G401.6 (cell line): Measurements from ENCODE around the gene HOXD8.

Experiments used
- FAIRE-seq: peaks from 2 replicates; lab custom pipeline; 2012; peaks lifted over from hg19 to GRCh38; lab: Jason Lieb, UNC

Gene HOXD8

DNA sequence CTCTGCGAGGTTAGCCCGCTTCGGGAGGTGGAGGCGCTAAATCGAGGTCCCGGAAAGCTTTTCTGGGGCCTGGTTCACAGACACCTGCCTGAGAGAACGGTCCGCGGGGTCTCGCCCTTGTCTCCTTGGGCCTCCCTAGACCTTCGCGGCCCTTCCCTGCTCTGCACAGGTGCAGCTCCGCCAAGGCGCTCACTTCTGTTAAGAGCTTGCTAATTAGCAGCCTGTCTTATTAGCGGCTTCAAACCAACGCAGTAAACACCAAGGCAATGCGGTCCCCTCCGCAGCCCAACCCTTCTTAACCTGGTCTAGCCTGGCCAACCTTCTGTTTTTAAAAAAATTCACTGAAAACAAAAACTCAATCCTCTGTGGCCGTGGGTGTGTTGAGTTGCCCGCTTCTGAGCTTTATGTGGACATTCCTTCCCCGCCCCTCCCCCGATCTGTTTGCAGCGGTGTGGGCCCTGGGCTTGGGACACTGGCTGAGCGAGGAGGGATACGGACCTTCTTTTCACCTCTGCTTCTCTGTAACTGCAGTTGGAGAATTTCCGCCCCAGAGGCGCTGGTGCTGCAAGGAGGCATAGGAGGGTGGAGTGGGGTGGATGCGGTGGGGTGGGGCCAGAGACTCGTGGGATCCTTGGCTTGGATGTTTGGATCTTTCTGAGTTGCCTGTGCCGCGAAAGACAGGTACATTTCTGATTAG is 18.4 kb downstream of the HOXD8 start:
- FAIRE-seq = no peak

DNA sequence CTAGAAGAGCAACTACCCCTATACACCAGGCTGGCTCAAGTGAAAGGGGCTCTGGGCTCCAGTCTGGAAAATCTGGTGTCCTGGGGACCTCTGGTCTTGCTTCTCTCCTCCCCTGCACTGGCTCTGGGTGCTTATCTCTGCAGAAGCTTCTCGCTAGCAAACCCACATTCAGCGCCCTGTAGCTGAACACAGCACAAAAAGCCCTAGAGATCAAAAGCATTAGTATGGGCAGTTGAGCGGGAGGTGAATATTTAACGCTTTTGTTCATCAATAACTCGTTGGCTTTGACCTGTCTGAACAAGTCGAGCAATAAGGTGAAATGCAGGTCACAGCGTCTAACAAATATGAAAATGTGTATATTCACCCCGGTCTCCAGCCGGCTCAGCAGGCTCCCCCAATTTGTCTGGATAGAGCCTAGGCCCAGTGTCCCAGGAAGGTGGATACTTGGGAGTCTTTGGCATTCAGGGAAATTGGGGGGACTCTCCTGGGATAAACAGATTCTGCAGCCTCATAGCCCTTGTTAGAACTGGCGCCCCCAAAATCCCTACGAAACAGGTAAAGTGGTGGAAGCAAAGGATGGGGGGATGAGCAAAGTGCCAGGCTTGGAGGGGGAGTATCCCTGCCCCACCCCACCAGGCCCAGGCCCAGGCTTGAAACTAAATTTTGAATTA is 19.4 kb downstream of the HOXD8 start:
- no peak for FAIRE-seq

DNA sequence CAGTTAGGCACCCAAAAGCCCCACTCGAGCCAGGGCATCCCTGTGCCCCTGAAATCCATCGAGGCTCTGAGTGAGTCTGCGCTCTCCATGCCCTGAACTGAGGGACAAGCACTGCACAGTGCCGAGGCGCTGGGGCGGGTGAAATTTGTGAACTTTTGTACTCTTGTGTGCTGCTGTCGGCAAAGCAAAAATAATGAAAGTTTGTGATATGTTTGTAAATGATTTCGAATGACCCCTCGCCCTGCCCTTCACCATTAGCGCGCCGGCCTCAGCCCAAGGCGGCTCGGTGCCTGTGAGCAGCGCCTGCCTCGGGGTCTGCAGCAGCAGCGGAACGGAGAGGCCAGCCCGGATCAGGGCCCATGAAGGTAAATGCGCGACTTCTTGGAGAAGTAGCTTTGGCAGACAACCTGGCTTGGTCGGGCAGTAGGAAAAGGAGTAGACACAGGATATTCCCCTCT is 20.0 kb downstream of the HOXD8 start:
- FAIRE-seq = no peak

DNA sequence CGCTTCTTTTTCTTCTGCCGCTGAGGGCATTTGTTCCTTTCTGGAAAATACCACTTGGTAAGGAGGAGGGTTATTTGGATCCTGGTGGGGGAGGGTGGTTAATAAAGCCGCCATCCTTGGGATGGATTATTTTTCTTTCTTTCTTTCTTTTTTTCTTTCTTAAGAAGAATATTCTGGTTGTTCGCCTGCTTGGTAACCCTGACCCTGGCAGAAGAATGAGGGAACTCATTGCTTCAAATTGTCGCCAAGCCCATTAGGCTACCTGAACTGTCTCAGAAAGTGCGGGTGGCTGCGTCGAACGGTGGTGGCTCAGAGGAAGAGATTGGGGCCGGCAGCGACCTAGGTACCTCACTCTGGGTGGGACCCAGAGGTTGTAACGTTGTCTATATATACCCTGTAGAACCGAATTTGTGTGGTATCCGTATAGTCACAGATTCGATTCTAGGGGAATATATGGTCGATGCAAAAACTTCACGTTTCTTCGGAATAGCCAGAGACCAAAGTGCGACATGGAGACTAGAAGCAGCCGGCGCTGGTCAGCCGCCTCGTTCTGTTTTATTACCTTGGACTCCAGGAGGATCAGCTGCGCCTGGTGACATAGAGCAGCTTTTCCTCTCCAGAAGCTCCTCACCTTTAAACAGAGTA is 20.6 kb downstream of the HOXD8 start:
- no peak for FAIRE-seq

DNA sequence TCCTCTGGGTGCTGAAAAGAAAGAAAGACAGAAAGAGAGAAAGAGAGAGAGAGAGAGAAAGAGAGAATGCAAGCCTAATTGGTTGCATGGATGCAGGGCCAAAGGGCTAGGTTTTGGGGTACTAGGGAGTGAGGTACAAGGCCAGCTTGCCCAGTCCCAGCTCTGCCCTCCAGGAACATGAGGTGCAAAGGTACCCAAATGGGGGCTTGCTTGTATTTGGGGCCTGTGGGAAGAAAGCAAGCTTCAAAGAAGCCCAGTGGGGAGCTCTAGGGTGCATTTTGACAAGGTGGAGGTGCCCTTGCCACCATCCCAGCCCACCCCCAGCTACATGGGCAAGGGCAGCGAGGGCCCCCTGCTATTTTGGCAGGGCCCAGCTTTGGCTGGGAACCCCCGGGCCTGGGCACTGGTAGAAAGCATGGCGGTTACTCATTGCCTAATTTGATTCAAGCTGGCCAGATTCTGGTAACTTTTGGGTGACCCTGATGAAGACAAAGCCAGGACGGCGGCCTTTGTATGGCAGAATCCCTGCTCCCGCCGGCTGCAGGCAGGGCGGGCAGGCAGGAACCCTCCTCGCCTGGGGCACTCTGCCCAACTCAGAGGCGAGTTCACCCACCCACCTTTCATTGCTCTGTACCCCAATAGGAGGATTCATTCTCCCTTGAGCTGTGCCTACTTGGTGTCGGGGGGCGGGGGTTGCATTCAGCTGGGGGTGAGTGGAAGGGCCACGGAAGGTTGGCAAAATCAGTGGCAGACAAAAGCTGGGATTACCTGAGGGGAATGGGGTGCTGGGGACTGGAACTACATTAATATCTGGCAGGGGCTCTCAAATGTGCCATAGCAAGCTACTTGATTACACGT is 21.3 kb downstream of the HOXD8 start:
- FAIRE-seq = no peak

DNA sequence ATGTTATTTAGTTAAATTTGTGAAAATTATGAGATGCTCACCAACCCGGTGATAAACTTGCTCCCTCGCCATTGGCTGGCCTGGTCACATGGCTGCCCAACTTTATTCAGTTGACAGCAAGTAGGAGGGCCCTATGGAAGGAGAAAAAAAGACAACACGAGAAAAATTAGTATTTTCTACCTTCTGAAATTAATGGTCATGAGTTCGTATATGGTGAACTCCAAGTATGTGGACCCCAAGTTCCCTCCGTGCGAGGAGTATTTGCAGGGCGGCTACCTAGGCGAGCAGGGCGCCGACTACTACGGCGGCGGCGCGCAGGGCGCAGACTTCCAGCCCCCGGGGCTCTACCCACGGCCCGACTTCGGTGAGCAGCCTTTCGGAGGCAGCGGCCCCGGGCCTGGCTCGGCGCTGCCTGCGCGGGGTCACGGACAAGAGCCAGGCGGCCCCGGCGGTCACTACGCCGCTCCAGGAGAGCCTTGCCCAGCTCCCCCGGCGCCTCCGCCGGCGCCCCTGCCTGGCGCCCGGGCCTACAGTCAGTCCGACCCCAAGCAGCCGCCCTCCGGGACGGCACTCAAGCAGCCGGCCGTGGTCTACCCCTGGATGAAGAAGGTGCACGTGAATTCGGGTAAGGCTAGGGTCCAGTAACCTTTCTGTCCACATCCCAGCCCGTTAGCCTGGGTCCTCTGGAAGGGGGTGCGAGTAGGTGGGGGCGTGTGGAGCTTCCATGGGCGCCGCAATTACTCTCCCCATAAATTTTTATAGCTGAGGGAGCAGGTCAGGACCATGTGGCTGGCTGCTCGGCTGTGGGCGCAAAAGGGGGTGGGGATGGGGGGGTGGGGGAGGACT is 22.2 kb downstream of the HOXD8 start, which contains the start of gene HOXD4:
HOXD4 (plus strand) TSS at position 109 of the 846 bp plus-strand sequence; CDS start at position 193, 84 bp downstream.
- no peak for FAIRE-seq

DNA sequence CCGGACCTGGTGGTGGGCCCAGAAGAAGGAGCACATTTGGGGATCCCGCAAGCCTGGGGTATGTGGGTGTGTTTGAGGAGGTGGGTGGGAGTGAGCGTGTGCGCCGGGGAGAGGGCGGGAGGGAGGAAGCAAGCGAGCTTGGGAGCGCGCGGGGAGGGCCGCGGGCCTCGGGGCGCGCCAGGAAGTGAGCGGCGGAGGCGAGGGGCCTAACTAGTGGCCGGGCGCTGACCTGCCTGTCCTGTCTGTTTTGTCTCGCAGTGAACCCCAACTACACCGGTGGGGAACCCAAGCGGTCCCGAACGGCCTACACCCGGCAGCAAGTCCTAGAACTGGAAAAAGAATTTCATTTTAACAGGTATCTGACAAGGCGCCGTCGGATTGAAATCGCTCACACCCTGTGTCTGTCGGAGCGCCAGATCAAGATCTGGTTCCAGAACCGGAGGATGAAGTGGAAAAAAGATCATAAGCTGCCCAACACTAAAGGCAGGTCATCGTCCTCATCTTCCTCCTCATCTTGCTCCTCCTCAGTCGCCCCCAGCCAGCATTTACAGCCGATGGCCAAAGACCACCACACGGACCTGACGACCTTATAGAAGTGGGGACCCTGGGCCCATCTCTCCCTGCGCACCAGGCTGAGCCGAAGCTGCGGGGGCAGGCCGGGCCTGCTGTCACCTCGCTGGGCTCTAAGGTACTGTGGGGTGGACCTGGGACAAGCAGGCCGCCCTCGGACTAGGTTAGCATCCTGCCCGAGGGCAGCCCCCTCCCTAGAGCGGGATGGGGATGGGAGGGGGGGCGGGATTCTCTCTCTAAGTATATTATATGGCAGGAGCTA is 23.1 kb downstream of the HOXD8 start:
- no peak for FAIRE-seq

DNA sequence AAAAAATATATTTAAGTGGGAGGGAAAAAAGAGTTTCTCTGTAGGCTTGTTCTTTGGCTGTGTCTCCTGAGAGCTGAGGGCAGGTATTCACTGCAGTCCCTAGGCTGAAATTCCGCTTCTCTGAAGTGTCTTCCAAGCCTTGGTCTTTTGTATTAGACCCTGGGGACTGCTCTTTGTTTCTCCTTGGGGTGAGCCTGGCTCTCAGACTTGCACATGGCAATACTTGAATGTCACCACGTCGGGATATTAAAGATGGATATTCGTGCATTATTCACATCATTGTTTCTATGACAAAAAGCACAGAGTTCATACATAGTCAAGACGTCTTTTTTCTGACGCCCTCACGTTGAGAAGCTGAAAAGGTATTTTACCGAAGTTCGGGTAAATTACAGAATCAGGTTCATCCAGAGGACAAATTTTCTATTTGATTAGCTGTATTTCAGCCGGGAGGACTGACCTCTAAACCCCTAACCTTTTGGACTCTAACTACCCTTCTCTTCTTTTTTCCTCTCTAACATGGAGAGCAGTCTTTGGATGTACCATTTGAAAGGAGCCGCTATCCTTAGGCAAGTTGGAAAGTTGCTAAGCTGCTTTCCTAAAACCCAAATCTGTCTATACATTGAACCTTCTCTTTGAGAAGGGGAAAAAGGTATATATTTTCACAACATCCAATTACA is 25.2 kb downstream of the HOXD8 start:
- no peak for FAIRE-seq

DNA sequence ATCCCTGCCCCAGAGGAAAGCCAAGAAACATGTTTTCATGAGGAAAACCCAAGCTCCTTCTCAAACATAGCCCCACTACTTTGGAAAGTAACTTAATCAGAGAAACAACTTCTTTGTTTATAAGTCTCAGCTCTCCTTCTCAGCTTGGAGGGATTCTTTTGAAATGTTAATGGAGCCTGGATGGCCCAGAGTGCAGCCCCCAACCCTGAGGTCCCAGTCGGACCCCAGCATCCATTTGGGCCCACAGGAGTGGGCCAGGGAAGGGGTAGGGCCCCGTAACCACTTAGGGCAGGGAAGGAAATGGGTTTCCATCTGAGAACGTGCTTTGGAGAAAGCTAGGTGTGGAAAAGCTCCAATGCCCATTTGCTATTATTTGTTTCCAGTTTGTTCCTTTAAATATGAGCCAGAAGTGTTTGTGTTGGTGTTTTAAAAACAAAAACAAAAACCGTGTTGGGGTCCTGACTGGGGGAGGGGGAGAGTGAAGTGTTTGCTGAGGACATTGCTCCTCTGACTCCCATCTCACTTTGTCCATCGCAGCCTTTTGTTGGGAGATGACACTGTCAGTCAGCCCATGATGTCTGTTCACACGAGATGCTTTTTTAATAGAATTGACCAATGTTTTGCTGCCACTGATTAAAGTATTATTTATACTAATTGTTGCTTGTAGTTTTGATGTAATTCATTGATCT is 26.0 kb downstream of the HOXD8 start:
- no peak for FAIRE-seq

DNA sequence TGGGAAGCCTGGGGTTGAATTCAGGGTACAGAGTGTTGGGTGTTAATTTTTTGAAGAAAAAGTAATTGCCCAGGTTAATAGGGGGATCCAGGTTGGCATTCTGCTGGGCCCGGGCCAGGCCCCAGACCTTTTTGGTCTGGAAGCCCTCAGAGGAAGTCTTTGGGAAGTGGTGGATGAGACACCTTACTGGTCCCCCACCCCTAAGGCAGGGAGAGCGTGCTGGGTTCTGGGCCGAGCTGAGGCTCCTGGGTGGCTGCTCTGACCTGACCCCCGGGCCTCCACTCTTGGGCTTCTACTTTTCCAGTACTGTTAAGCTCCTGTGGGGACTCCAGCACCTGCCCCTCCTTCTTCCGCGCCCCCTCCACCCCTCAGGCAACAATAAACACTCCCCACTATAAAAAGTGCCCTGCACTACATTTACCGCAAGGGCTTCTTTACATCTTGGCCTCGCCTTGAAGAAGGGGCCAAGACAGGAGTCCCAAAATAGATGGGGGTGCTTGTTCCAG is 26.8 kb downstream of the HOXD8 start:
- no peak for FAIRE-seq

DNA sequence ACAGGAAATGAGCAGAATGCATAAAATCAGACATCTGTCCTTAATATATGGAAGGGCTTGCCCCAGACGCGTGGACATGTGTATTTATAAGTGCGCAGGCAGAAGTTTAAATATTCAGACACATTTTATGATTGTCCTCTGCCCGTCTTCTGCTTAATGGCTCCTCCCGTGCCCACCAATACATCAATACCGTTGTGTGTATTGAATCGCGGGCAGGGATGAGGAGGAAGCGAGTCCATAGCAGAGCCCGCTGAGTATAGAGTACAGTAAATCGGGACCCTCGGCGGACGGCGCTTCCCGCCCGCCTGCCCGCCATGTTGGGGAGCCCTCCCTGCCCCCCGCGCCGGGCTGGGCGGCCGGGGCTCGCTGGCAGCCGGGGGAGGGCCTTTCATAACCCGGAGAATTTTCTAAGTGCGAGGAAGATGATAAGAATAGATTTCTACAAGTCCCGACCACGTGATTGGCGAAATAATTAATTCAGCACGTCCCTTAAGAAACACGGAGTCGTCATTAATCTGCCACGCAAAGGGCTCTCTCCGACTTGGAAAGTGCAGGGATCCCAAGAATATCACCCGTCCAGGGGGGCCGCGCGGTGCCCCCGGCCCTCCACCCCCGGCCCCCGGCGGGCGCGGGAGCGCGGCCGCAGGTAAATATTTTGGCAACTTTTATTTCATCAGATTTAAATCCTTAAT is 27.4 kb downstream of the HOXD8 start, which contains the start of gene HOXD3:
HOXD3 (plus strand) TSS at position 501 of the 692 bp plus-strand sequence. CDS start 11,808 bp downstream, outside the sequence.
- no peak for FAIRE-seq

DNA sequence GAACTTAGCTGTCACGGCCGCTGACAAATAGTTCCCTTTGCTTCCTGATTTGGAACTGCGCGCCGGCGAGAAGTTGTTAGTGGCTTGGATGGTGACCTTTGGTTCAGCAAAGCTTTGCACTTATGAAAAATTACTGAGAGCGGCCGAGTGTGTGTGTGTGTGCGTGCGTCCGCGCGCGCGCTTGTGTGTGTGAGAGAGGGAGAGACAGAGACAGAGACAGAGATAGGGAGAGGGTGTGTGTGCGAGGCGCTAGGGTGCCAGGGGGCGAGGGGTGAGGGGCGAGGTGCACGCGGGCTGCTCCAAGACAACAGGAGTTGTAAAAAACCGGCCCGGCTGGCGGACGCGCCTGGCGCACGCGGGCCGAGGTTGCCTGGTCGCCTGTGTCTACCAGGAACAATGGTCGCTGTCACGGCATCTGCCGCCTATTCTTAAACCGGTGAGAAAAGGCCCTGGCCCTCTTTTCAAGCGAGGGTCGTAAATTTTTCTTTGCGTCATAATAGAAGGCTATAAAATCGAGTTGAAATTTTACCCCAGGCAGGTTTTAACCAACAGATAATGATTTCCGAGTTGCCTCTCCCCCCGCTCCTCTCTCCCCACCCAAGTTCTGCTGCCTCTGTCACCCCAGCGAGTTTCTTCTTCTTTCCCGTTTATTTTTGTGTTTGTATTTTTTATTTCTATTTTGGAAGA is 28.1 kb downstream of the HOXD8 start:
- FAIRE-seq = no peak

DNA sequence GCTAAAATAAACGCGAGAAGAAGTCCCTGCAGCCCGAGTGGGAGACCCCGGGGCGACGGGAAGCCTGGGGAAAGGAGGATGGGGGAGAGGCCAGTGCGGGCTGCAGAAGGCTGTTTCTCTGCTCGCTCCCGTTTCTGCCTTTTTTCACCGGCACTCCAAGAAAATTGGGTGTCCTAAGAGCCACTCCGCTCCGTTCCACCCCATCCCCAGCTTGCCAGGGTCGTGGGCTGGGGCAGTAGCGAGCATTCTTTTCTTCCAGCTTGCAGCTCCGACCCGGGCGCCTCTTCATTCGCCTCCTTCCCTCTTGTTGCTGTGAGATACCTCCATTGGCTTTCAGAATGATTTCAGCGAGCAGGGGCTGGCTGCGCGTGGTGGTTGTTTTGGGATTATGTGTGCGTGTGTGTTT is 28.7 kb downstream of the HOXD8 start:
- no peak for FAIRE-seq

DNA sequence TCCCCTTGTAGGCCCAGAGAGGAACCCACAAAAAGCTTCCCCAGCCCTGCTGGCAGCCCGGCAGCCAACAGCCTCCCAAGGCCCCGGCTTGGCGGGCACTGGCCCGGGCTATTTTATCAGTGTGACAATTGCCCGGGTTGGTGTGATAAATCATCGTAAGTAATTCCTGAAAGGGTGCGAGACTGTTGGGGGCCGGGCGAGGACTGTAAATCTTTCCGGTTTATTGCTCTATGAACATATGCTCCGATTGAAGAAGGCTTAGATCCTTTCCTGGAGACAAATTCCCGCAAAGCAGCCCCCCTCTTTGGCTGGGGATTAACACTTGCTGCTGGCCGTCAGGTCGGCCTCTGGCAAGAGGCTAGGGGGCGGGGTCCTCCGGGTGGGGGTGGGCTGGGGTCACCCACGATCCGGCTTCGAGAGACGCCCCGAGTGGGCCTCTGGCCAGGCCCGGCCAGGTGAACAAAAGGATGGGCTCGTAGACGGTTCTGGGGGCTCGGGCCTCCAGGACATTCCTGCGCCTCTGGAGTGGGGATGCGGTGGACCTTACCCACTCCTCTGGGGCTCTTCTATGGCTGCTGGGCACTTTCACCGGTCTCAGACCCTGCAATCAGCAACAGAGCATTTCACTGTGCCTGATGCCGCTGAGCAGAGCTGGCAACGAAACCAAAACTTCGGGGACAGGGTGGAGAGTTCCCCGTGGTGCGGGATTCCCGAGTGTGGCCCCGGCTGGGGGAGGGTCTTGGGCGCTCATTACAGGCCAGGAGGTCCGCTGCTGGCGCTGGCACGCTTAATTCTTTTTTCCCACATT is 29.6 kb downstream of the HOXD8 start:
- no peak for FAIRE-seq

DNA sequence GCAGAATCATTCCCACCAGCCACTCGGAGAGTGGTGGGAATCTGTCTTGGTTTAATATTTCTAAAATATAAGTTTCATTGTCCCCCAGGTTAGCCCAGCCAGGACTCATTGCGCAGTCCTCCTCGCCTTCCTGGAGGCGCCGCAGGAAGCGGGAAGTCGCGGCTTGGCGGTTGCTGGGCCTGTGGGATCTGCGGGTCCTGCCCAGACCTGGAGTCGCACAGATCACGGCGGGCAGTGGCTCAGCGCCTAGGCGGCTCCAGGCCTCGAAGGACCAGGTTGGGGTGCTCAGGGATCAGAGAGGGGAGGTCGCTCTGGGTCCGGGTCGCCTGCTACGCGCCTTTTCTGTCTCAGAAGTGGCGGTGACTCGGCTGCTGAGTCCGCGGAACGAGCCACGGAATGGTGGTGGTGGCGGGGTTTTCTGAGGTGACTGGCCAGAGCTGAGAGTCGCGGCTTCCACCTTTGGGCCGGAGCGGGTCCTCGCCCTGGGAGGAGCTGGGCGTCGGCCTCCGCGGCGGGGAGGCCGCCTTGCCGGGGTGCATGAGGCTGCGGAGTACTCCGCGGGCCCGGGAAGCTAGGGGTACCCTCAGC is 30.3 kb downstream of the HOXD8 start:
- no peak for FAIRE-seq

DNA sequence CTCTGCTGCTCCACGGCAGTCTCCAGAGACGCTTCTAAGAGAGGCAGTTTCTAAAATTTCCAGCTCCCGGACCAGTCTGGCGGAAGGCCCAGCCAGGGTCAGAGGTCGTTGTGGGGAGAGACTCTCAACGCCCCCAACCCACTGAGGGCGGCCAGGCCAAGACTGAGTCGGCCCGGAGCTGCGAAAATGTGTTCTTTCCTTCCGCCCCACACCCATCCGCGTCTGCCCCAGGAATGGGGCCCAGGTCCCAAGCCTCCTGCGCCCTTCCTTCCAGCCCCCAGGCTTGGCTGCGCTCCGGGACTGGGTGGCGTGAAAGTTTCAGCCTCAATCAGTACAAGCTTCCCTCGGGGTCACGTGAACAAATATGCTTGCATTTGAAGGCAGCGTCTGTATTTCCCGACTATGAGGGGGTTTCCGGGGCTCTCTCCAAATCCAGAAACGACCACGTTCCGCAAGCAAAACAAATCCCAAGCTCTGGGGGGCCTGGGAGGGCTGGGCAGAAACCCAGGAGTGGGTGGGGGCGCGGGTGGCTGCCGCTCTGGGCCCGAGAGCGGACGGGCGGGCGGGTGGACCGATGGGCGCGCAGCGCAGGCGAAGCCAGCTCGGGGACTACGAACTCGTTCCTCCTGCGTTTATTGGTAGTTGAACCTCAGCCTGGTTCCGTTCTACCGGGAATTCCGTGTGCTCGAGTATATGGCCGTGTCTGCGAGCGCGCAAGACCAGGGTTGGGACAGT is 30.9 kb downstream of the HOXD8 start:
- FAIRE-seq = no peak
